T-helper 17 cell (primary cell): Measurements from ENCODE around the gene CXCR5. TPM values are rescaled to one million over a fixed set of nuclear protein-coding genes. Genes with fewer than 3 reads are reported as not detected.

Experiments used
- ATAC-seq: fragments of 150-1000 bp; cut with Tn5 transposase; 2 replicates; pipeline ENCODE4 v1.10.0; 2021; ENCODE audit warnings: mild to moderate bottlenecking, moderate library complexity
- DNase-seq, 3 donors: peaks; one replicate each; pipeline versions ENCODE4 v3.0.0 to v3.0.0-alpha.2; 2020 to 2021
- H3K9me3 ChIP-seq: one replicate; pipeline ENCODE4 v1.7.0; 2013; ENCODE audit warnings: low read length, mild to moderate bottlenecking; ENCODE audit not compliant: control insufficient read depth, poor library complexity, severe bottlenecking
- H3K27ac Mint-ChIP-seq: one replicate; pipeline ENCODE4 v1.8.0; 2022; ENCODE audit warnings: mild to moderate bottlenecking, moderate library complexity, mixed read lengths
- H3K27me3 Mint-ChIP-seq: one replicate; pipeline ENCODE4 v1.8.0; 2022; ENCODE audit warnings: mixed read lengths
- H3K36me3 Mint-ChIP-seq: one replicate; pipeline ENCODE4 v1.8.0; 2022; ENCODE audit warnings: low read depth, mixed read lengths
- H3K4me1 Mint-ChIP-seq: one replicate; pipeline ENCODE4 v1.8.0; 2022; ENCODE audit warnings: mild to moderate bottlenecking, mixed read lengths
- H3K4me3 Mint-ChIP-seq: one replicate; pipeline ENCODE4 v1.8.0; 2022; ENCODE audit warnings: mild to moderate bottlenecking, moderate library complexity, mixed read lengths
- total RNA-seq, 4 donors: library from RNA in 2 of 4; stranded (reverse) in 2 of 4; gene quantifications; one replicate each; pipeline ENCODE4 v1.2.3 and lab custom pipeline; 2022 to 2026

The CXCR5 gene
- total RNA-seq, 2 donors from 2014 or later: 11.1 to 15.0 TPM

GRCh38 chr11:118938491-118939403, 55.1 kb downstream of the CXCR5 start:
- Mint-ChIP-seq H3K4me3 (peak overlapping the region; percentile 65), H3K27me3 (no peaks in the 10 kb centered on the region), H3K36me3 (no peaks in the 10 kb centered on the region), H3K4me1 (peaks cover 25% of the 10 kb centered on the region), H3K27ac (peak overlapping the region; percentile 43)
- no peaks in the 10 kb centered on the region for H3K9me3 ChIP-seq
- DNase-seq: no peak
- ATAC-seq: no peak

GRCh38 chr11:118939404-118939915, 55.8 kb downstream of the CXCR5 start:
- H3K4me3 Mint-ChIP-seq: peak overlapping the region; percentile 65
- DNase-seq: no peak

GRCh38 chr11:118939953-118940598, 56.4 kb downstream of the CXCR5 start:
- DNase-seq (peak in 1 of 3 donors; percentile 35), ATAC-seq (peak; percentile 90)
- H3K4me3 Mint-ChIP-seq: peak overlapping the region; percentile 64
- peaks cover 2% of the 10 kb centered on the region for H3K27me3 Mint-ChIP-seq
- peaks cover 28% of the 10 kb centered on the region for H3K4me1 Mint-ChIP-seq
- H3K36me3 Mint-ChIP-seq: peaks cover under 1% of the 10 kb centered on the region
- H3K27ac Mint-ChIP-seq: no peak overlapping the region
- no peaks in the 10 kb centered on the region for H3K9me3 ChIP-seq

More at GRCh38 chr11:118939404-118939915, 55.8 kb downstream of the CXCR5 start:
- peaks cover 25% of the 10 kb centered on the region for H3K4me1 Mint-ChIP-seq
- H3K27me3 Mint-ChIP-seq: no peaks in the 10 kb centered on the region
- no peaks in the 10 kb centered on the region for H3K36me3 Mint-ChIP-seq
- no peak overlapping the region for H3K27ac Mint-ChIP-seq
- ATAC-seq: no peak
- H3K9me3 ChIP-seq: no peaks in the 10 kb centered on the region

GRCh38 chr11:118947091-118947490, 63.4 kb downstream of the CXCR5 start:
- DNase-seq (no peak), ATAC-seq (no peak)
- H3K4me1 Mint-ChIP-seq: peaks cover 21% of the 10 kb centered on the region
- peaks cover 24% of the 10 kb centered on the region for H3K27me3 Mint-ChIP-seq
- H3K27ac Mint-ChIP-seq: no peak overlapping the region
- H3K36me3 Mint-ChIP-seq: peaks cover 3% of the 10 kb centered on the region
- H3K4me3 Mint-ChIP-seq: no peak overlapping the region
- no peaks in the 10 kb centered on the region for H3K9me3 ChIP-seq

Other genes starting within 250 kb of the CXCR5 start
- not detected for gene TREH, start 204.2 kb upstream of the CXCR5 start, total RNA-seq
- 100 to 1,000 TPM; 218 to 290 TPM for gene DDX6, start 92.7 kb upstream of the CXCR5 start, total RNA-seq
- gene BCL9L, start 42.0 kb downstream of the CXCR5 start, total RNA-seq: 100 to 1,000 TPM; 186 to 204 TPM
- gene UPK2, start 72.4 kb downstream of the CXCR5 start, total RNA-seq: not detected
- gene FOXR1, start 87.9 kb downstream of the CXCR5 start, total RNA-seq: not detected
- gene CENATAC, start 114.2 kb downstream of the CXCR5 start, total RNA-seq: 100 to 1,000 TPM; 116 TPM
- 1,000 to 10,000 TPM; 2,323 to 2,414 TPM for gene RPS25, start 134.5 kb downstream of the CXCR5 start, total RNA-seq
- gene TRAPPC4, start 134.9 kb downstream of the CXCR5 start, total RNA-seq: 10 to 100 TPM; 62.4 to 69.5 TPM
- 10 to 100 TPM in 1 of 2 donors, 1 to 10 TPM in 1; 9.0 to 11.0 TPM for gene SLC37A4, start 147.0 kb downstream of the CXCR5 start, total RNA-seq
- 100 to 1,000 TPM; 132 to 162 TPM for gene HYOU1, start 173.3 kb downstream of the CXCR5 start, total RNA-seq
- 10 to 100 TPM; 58.3 to 68.0 TPM for gene VPS11, start 183.9 kb downstream of the CXCR5 start, total RNA-seq
- 1 to 10 TPM; 8.7 to 9.1 TPM for gene HMBS, start 201.0 kb downstream of the CXCR5 start, total RNA-seq
- gene DPAGT1, start 218.0 kb downstream of the CXCR5 start, total RNA-seq: 10 to 100 TPM; 18.9 to 20.5 TPM
- gene C2CD2L, start 223.5 kb downstream of the CXCR5 start, total RNA-seq: 10 to 100 TPM; 20.9 to 24.6 TPM
- gene HINFP, start 237.7 kb downstream of the CXCR5 start, total RNA-seq: 10 to 100 TPM; 22.3 to 26.1 TPM